Parathyroid adenoma (tissue), 2 donors: ENCODE measurements around the gene TGM5.

Source experiments
- H2AFZ ChIP-seq: fragments of 300-600 bp; sonication (generic); one replicate; pipeline ENCODE4 v1.7.0; 2017; ENCODE audit warnings: antibody characterized with exemption, mild to moderate bottlenecking
- H3K27ac ChIP-seq: fragments of 300-600 bp; sonication (generic); one replicate; pipeline ENCODE4 v1.7.0; 2017
- H3K27me3 ChIP-seq: fragments of 300-600 bp; sonication (generic); one replicate; pipeline ENCODE4 v1.7.0; 2017; ENCODE audit warnings: low read length; ENCODE audit not compliant: control insufficient read depth, insufficient read depth
- H3K36me3 ChIP-seq: fragments of 300-600 bp; sonication (generic); one replicate; pipeline ENCODE4 v1.7.0; 2017; ENCODE audit warnings: low read length; ENCODE audit not compliant: control insufficient read depth, insufficient read depth
- H3K4me1 ChIP-seq: fragments of 300-600 bp; sonication (generic); one replicate; pipeline ENCODE4 v1.7.0; 2017; ENCODE audit warnings: control low read depth
- H3K4me2 ChIP-seq: fragments of 300-600 bp; sonication (generic); one replicate; pipeline ENCODE4 v1.7.0; 2017; ENCODE audit warnings: low read length
- H3K4me3 ChIP-seq: fragments of 300-600 bp; sonication (generic); one replicate; pipeline ENCODE4 v1.7.0; 2017; ENCODE audit warnings: low read depth, low read length
- H3K79me2 ChIP-seq: fragments of 300-600 bp; sonication (generic); one replicate; pipeline ENCODE4 v1.7.0; 2017; ENCODE audit warnings: control low read depth
- H3K9ac ChIP-seq: fragments of 300-600 bp; sonication (generic); one replicate; pipeline ENCODE4 v1.7.0; 2017; ENCODE audit warnings: mild to moderate bottlenecking
- H3K9me3 ChIP-seq: fragments of 300-600 bp; sonication (generic); one replicate; pipeline ENCODE4 v1.7.0; 2017; ENCODE audit warnings: low read length; ENCODE audit not compliant: control insufficient read depth
- CTCF ChIP-seq: fragments of 300-600 bp; sonication (generic); IDR thresholded peaks from one replicate; pipeline ENCODE4 v1.7.0; 2017; ENCODE audit warnings: antibody characterized with exemption, mild to moderate bottlenecking
- donor health status: primary hyperparathyroidism.

Gene TGM5

GRCh38 chr15:43277231-43277823 lies 10.6 kb upstream of the TGM5 start:
- no peaks in the 10 kb centered on the region for H3K4me1 ChIP-seq
- H3K9me3 ChIP-seq: no peaks in the 10 kb centered on the region
- TF ChIP-seq CTCF: no peak
- no peaks in the 10 kb centered on the region for H3K79me2 ChIP-seq
- no peak overlapping the region for H3K4me3 ChIP-seq
- no peak overlapping the region for H3K9ac ChIP-seq
- no peaks in the 10 kb centered on the region for H3K27me3 ChIP-seq
- H2AFZ ChIP-seq: no peak overlapping the region
- no peak overlapping the region for H3K4me2 ChIP-seq
- H3K36me3 ChIP-seq: no peaks in the 10 kb centered on the region
- no peak overlapping the region for H3K27ac ChIP-seq

GRCh38 chr15:43276563-43277200 lies 10.0 kb upstream of the TGM5 start:
- no peak overlapping the region for H3K4me3 ChIP-seq
- no peak overlapping the region for H3K27ac ChIP-seq
- H3K4me2 ChIP-seq: no peak overlapping the region
- no peaks in the 10 kb centered on the region for H3K27me3 ChIP-seq
- no peaks in the 10 kb centered on the region for H3K36me3 ChIP-seq
- no peak overlapping the region for H3K9ac ChIP-seq
- H3K4me1 ChIP-seq: no peaks in the 10 kb centered on the region
- H3K79me2 ChIP-seq: no peaks in the 10 kb centered on the region
- no peak for TF ChIP-seq CTCF
- no peaks in the 10 kb centered on the region for H3K9me3 ChIP-seq
- no peak overlapping the region for H2AFZ ChIP-seq

- Histone ChIP-seq H3K27me3 (no peaks in the 10 kb centered on the region), H3K27ac (no peak overlapping the region), H2AFZ (no peak overlapping the region), H3K79me2 (no peaks in the 10 kb centered on the region), H3K4me2 (no peak overlapping the region), H3K4me1 (no peaks in the 10 kb centered on the region), H3K9ac (no peak overlapping the region), H3K4me3 (no peak overlapping the region), H3K9me3 (no peaks in the 10 kb centered on the region), H3K36me3 (no peaks in the 10 kb centered on the region)
- TF ChIP-seq CTCF: no peak
These were observed 9.2 kb upstream of the TGM5 start for GRCh38 chr15:43275740-43276562.

GRCh38 chr15:43274136-43274535 lies 7.4 kb upstream of the TGM5 start:
- TF ChIP-seq CTCF: no peak
- no peak overlapping the region for H2AFZ ChIP-seq
- H3K36me3 ChIP-seq: no peaks in the 10 kb centered on the region
- no peak overlapping the region for H3K4me2 ChIP-seq
- no peak overlapping the region for H3K27ac ChIP-seq
- H3K79me2 ChIP-seq: no peaks in the 10 kb centered on the region
- H3K4me3 ChIP-seq: no peak overlapping the region
- H3K9me3 ChIP-seq: no peaks in the 10 kb centered on the region
- no peak overlapping the region for H3K9ac ChIP-seq
- no peaks in the 10 kb centered on the region for H3K27me3 ChIP-seq
- H3K4me1 ChIP-seq: no peaks in the 10 kb centered on the region
